HG03039 (cell line): ENCODE results near the gene NT5M.

ENCODE experiments used
- ATAC-seq: cut with Tn5 transposase; IDR thresholded peaks from one replicate; pipeline ENCODE4 v1.9.1; 2021; ENCODE audit warnings: mild to moderate bottlenecking, moderate library complexity; ENCODE audit not compliant: unreplicated experiment

NT5M gene

DNA sequence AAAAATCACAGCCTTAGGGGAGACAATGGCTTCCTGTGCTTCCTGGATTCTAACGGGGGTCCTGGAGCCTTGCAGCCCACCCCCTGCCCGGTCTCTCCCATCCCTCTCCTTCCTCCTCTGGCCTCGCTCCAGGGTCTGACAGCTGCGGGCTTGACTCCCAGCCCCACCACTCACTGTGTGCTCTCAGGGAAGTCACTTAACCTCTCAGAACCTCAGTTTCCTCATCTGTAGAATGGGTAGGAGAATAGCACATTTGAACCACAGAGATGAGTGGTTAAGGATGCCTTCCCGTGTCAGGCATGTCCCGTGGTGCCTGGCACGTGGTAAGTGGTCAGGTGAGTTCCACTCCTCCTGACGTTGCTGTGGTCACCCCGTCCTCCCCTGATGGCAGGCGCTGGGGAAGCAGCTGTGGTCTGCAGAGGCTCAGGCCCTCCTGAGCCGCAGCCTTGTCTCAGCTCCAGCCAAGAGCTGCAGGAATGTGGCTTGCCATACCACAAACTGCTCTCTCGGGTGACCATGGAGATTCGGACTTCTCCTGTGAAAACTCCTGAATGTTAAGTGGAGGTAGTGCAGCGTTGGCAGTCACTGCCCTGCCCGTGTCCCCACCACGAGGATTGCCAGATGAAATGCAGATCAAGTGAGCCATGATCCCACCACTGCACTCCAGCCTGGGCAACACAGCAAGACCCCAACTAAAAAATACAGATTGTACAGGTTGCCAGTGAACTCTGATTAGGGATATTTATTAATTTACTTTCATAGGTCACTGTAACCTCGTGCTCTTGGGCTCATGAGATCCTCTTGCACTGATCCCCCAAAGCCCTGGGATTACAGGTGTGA, 85.7 kb downstream of the NT5M start:
- no peak for ATAC-seq

DNA sequence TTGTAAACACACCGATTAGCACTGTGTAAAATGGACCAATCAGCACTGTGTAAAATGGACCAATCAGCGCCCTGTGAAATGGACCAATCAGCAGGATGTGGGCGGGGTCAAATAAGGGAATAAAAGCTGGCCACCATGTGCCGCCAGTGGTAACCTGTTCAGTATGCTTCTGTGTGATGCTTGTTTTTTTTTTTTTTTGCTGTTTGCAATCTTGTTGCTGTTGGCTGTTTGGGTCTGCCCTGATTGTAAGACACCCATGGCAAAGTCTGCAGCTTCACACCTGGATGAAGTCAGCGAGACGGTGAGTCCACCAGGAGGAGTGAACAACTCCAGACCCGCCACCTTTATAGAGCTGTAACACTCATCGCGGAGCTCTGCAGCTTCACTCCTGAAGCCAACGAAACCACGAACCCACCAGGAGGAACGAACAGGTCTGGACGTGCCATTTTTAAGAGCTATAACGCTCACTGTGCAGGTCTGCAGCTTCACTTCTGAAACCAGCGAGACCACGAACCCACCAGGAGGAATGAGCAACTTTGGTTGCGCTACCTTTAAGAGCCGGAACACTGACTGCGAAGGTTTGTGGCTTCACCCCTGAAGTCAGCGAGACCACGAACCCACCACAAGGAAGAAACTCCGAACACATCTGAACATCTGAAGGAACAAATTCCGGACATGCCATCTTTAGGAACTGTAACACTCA, 88.6 kb downstream of the NT5M start:
- ATAC-seq, result no peak

DNA sequence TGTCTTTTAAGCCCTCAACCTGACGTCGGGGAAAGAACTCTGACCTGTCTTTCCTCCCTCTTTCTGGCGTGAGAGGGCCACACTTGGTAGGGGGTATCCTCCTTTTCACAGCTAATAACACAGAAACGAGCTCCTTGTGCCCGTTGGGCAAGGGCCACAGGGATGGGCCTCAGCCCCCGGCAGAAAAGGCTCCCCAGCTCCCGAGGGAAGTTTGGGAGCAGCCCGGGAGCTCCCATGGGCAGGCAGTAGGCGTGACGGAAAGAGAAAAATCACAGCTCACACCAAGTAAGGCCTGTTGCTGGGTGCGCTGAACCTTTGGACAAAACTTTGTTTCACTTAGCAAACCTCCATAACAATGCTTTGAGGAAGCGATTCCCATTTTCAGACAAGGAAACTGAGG, 90.8 kb downstream of the NT5M start:
- no peak for ATAC-seq

DNA sequence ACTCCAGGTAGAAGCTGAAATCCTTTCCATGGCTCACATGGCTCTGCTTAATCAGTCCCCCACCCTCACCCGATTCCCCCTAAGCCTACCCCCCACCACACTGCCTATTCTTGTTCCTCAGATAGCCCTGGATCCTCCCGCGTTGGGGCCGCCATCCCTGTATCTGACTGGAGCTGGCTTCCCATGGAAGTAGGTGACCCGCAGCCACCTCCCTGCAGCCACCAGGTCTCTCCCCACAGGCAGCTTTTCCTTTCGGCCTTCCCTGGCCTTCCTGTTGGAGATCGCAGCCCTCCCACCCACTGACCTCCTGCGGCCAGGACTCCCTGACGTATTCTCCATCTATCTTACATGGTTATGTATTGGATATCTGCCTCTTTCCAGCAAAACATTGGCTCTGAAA, 91.3 kb downstream of the NT5M start:
- no peak for ATAC-seq

DNA sequence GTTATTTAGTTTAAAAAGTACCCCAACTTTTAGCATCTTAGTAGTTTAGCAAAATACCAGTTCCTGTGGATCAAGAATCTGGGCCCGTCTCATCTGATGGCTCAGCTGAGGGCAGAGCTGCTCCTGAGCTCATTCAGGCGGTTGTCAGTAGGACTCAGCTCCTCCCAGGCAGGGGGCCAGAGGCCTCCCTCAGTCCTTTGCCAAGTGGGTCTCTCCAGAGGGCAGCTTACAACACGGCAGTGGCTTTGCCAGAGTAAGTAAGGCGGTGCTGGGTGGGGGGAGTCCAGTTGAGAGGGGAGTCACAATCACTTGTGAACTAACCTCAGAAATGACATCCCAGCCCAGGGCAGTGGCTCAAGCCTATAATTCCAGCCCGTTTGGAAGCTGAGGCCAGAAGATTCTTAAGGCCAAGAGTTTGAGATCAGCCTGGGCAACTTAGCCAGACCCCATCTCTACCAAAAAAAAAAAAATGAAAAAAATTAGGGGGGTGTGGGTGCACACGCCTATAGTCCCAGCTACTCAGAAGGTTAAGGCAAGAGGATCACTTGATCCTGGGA, 92.2 kb downstream of the NT5M start:
- ATAC-seq, result no peak

DNA sequence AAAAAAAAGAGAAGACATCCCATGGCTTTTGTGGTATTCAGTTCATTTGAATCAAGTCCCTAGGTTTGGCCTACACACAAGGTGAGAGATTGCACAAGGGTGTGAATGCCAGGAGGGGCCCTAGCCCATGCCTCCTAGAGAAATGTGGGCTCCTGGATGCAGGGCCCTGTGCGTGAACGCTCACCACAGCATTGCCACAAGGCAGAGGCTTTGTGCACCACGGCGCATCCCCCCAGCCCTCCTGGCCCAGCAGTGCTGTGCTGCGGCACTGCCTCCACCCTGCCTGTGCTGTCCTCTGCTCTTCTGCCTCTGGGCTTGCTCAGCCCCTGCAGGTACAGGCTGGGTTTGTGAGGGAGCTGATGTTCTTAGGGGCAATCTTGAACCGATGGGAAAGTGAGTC, 92.7 kb downstream of the NT5M start:
- no peak for ATAC-seq
